IMR-90 (cell line): ENCODE results near the gene ACKR1. TPM values are rescaled to one million over a fixed set of nuclear protein-coding genes. Genes with fewer than 3 reads are reported as not detected.

Experiments used
- ATAC-seq: fragments of 200-7000 bp; cut with Tn5 transposase; 2 replicates; pipeline ENCODE4 v1.9.1; 2020; ENCODE audit warnings: low read depth, mild to moderate bottlenecking, moderate library complexity
- BruUV-seq: library from RNA; stranded (reverse); fragments of 400-500 nt; replicated peaks from 2 replicates; lab custom pipeline; 2021; lab: Mats Ljungman, UMichigan
- CTCF ChIA-PET: fragments of 300-600 bp; formaldehyde crosslinking; extraction: SDS; loops from one replicate; lab custom pipeline; 2021; ENCODE audit warnings: antibody characterized with exemption; lab: Yijun Ruan, JAX
- POLR2A ChIA-PET: fragments of 300-600 bp; sonication (Branson Sonifier 250); formaldehyde crosslinking; loops from one replicate; lab custom pipeline; 2022; ENCODE audit warnings: antibody characterized with exemption; ENCODE audit not compliant: unreplicated experiment; lab: Charles Lee
- DNase-seq: peaks from one replicate; pipeline ENCODE4 v3.0.0; 2013
- H2AFZ ChIP-seq: replicated peaks from 2 replicates; pipeline ENCODE3; 2013; ENCODE audit warnings: low read length, mild to moderate bottlenecking; ENCODE audit not compliant: poor library complexity
- H2AK5ac ChIP-seq: 2 replicates; pipeline ENCODE4 v1.6.1; 2013; ENCODE audit warnings: low read depth, low read length, inconsistent platforms
- H2AK9ac ChIP-seq: replicated peaks from 2 replicates; pipeline ENCODE3; 2013; ENCODE audit warnings: mild to moderate bottlenecking, low read depth, low read length, moderate library complexity; ENCODE audit not compliant: poor library complexity
- H2BK120ac ChIP-seq: 2 replicates; pipeline ENCODE4 v1.6.1; 2013; ENCODE audit warnings: low read depth, low read length, inconsistent platforms
- H2BK15ac ChIP-seq: 3 replicates; pipeline ENCODE4 v1.6.1; 2013; ENCODE audit warnings: low read depth, low read length, inconsistent platforms
- H2BK20ac ChIP-seq: 2 replicates; pipeline ENCODE4 v1.6.1; 2013; ENCODE audit warnings: low read depth, mild to moderate bottlenecking, inconsistent platforms, low read length, moderate library complexity
- H2BK5ac ChIP-seq: 2 replicates; pipeline ENCODE4 v1.6.1; 2013; ENCODE audit warnings: mild to moderate bottlenecking, low read depth, low read length, inconsistent platforms; ENCODE audit not compliant: poor library complexity, severe bottlenecking
- H3K14ac ChIP-seq: replicated peaks from 2 replicates; pipeline ENCODE4 v1.6.1; 2013; ENCODE audit warnings: low read depth, low read length, inconsistent platforms
- H3K18ac ChIP-seq: 2 replicates; pipeline ENCODE4 v1.6.1; 2013; ENCODE audit warnings: low read depth, low read length, control low read depth
- H3K23ac ChIP-seq: 2 replicates; pipeline ENCODE4 v1.6.1; 2013; ENCODE audit warnings: low read depth, low read length, inconsistent platforms
- H3K27ac ChIP-seq: 2 replicates; pipeline ENCODE4 v1.5.1; 2013; ENCODE audit warnings: mild to moderate bottlenecking, control low read depth, low read length; ENCODE audit not compliant: insufficient read depth
- H3K27me3 ChIP-seq: 2 replicates; pipeline ENCODE4 v1.6.1; 2013; ENCODE audit warnings: low read length; ENCODE audit not compliant: control insufficient read depth, insufficient read depth
- H3K36me3 ChIP-seq: 2 replicates; pipeline ENCODE4 v1.6.1; 2013; ENCODE audit warnings: low read length, mixed read lengths; ENCODE audit not compliant: control insufficient read depth, insufficient read depth
- H3K4ac ChIP-seq: 2 replicates; pipeline ENCODE4 v1.6.1; 2013; ENCODE audit warnings: low read depth, low read length, inconsistent platforms
- H3K4me1 ChIP-seq: 2 replicates; pipeline ENCODE4 v1.6.1; 2013; ENCODE audit warnings: low read length, mixed read lengths; ENCODE audit not compliant: control insufficient read depth, insufficient read depth
- H3K4me2 ChIP-seq: 2 replicates; pipeline ENCODE4 v1.6.1; 2013; ENCODE audit warnings: low read depth, mild to moderate bottlenecking, control low read depth, low read length, moderate library complexity
- H3K4me3 ChIP-seq: 2 replicates; pipeline ENCODE4 v1.5.1; 2013; ENCODE audit warnings: low read depth, mild to moderate bottlenecking, control low read depth, low read length, moderate library complexity; ENCODE audit not compliant: insufficient read depth
- H3K56ac ChIP-seq: 2 replicates; pipeline ENCODE4 v1.6.1; 2013; ENCODE audit warnings: low read length, inconsistent platforms; ENCODE audit not compliant: insufficient read depth; ENCODE audit errors: extremely low read depth
- H3K79me1 ChIP-seq, 2 experiments: 2 replicates each; pipeline ENCODE4 v1.6.1; 2013; ENCODE audit warnings: low read length in 2 of 2, inconsistent platforms in 1 of 2, low read depth in 1 of 2
- H3K9ac ChIP-seq: 2 replicates; pipeline ENCODE4 v1.6.1; 2013; ENCODE audit warnings: low read depth, low read length, control low read depth
- H3K9me1 ChIP-seq: 2 replicates; pipeline ENCODE4 v1.6.1; 2013; ENCODE audit warnings: low read length, inconsistent platforms; ENCODE audit not compliant: insufficient read depth
- H3K9me3 ChIP-seq: 2 replicates; pipeline ENCODE4 v1.6.1; 2013; ENCODE audit warnings: low read length; ENCODE audit not compliant: control insufficient read depth, insufficient read depth
- H4K20me1 ChIP-seq: 2 replicates; pipeline ENCODE4 v1.6.1; 2013; ENCODE audit warnings: low read length, inconsistent platforms; ENCODE audit not compliant: insufficient read depth
- H4K5ac ChIP-seq: 2 replicates; pipeline ENCODE4 v1.6.1; 2013; ENCODE audit warnings: mild to moderate bottlenecking, low read depth, low read length, control low read depth
- H4K8ac ChIP-seq, 2 experiments: 2 replicates each; pipeline ENCODE4 v1.6.1; 2013; ENCODE audit warnings: low read depth in 2 of 2, low read length in 2 of 2, control low read depth in 1 of 2, inconsistent platforms in 1 of 2
- H4K91ac ChIP-seq: 2 replicates; pipeline ENCODE4 v1.6.1; 2013; ENCODE audit warnings: low read depth, low read length, inconsistent platforms; ENCODE audit not compliant: insufficient read depth
- BHLHE40 ChIP-seq: fragments of 150-350 bp; IDR thresholded peaks from 2 replicates; pipeline ENCODE4 v1.6.1; 2016; ENCODE audit warnings: mild to moderate bottlenecking, low read depth, low read length
- ELK1 ChIP-seq: fragments of 150-350 bp; IDR thresholded peaks from 2 replicates; pipeline ENCODE4 v1.6.1; 2016; ENCODE audit warnings: low read depth, mild to moderate bottlenecking, low read length, moderate library complexity, borderline replicate concordance
- FOS ChIP-seq: fragments of 150-350 bp; IDR thresholded peaks from 2 replicates; pipeline ENCODE4 v1.6.1; 2016; ENCODE audit warnings: low read depth, low read length
- NFE2L2 ChIP-seq: fragments of 150-350 bp; IDR thresholded peaks from 2 replicates; pipeline ENCODE4 v1.6.1; 2016; ENCODE audit warnings: low read depth, mild to moderate bottlenecking, low read length
- POLR2A ChIP-seq: IDR thresholded peaks from 2 replicates; pipeline ENCODE4 v1.6.1; 2012; ENCODE audit warnings: mild to moderate bottlenecking, low read depth, low read length
- RCOR1 ChIP-seq: IDR thresholded peaks from 2 replicates; pipeline ENCODE4 v1.6.1; 2012; ENCODE audit warnings: mild to moderate bottlenecking, low read length, improper control_type of control experiment; ENCODE audit not compliant: insufficient replicate concordance
- RFX5 ChIP-seq: IDR thresholded peaks from 2 replicates; pipeline ENCODE4 v1.8.0; 2012; ENCODE audit warnings: low read depth, mild to moderate bottlenecking, low read length, moderate library complexity
- SMC3 ChIP-seq: fragments of 150-350 bp; IDR thresholded peaks from 2 replicates; pipeline ENCODE4 v1.6.1; 2016; ENCODE audit warnings: low read depth, mild to moderate bottlenecking, antibody characterized with exemption, low read length, moderate library complexity
- WGBS, 2 experiments: methylation state at CpG; one replicate each; pipeline versions ENCODE4 v1.1.5 to v1.1.7; 2013; ENCODE audit warnings: missing lambda C conversion rate in 2 of 2; ENCODE audit not compliant: insufficient read length in 1 of 2; ENCODE audit errors: extremely low coverage in 2 of 2; 5-methylcytosine and 5-hydroxymethylcytosine counted together
- dilution Hi-C: fragments of 300-500 bp; cut with HindIII; formaldehyde crosslinking; loops from one replicate; pipeline ENCODE4 v1.14.3; 2018; ENCODE audit warnings: low sequenced_read_pairs; ENCODE audit not compliant: unreplicated experiment
- in situ Hi-C: fragments of 300-500 bp; cut with MboI; formaldehyde crosslinking; loops from 3 replicates; pipeline ENCODE4 v1.14.3; 2019; ENCODE audit warnings: low sequenced_read_pairs, inconsistent platforms, mixed read lengths
- intact Hi-C: fragments of 100-400 bp; cut with micrococcal nuclease; formaldehyde crosslinking; loops from 2 replicates; pipeline ENCODE4 v1.10.0; 2022
- polyA plus RNA-seq, 3 experiments: library from polyadenylated mRNA; depleted of rRNA; stranded (reverse); fragments of >200 nt; gene quantifications; 2 replicates each; pipeline ENCODE4 v1.2.3, GENCODE V29; 2012; ENCODE audit warnings: low replicate concordance in 1 of 3
- total RNA-seq: library from RNA; depleted of rRNA; stranded (reverse); fragments of >200 nt; gene quantifications from 2 replicates; pipeline ENCODE4 v1.2.3, GENCODE V29; 2012

Gene ACKR1
- total and polyA plus RNA-seq, 2 of the 4 experiments (the other 2 are of a cell fraction) = not detected

DNA sequence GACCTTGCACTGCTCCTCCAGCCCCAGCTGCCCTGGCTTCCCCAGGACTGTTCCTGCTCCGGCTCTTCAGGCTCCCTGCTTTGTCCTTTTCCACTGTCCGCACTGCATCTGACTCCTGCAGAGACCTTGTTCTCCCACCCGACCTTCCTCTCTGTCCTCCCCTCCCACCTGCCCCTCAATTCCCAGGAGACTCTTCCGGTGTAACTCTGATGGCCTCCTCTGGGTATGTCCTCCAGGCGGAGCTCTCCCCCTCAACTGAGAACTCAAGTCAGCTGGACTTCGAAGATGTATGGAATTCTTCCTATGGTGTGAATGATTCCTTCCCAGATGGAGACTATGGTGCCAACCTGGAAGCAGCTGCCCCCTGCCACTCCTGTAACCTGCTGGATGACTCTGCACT, 550 bp downstream of the ACKR1 start:
- Histone ChIP-seq H2AK5ac (no peak overlapping the region), H3K14ac (no peak overlapping the region), H2BK15ac (no peak overlapping the region), H3K27me3 (peaks cover 2% of the 10 kb centered on the region), H3K23ac (no peak overlapping the region), H2BK5ac (no peak overlapping the region), H3K9me1 (no peaks in the 10 kb centered on the region), H3K27ac (no peak overlapping the region), H2BK120ac (no peak overlapping the region), H2AFZ (no peak overlapping the region), H4K91ac (no peak overlapping the region), H3K4me1 (no peaks in the 10 kb centered on the region), H3K18ac (no peak overlapping the region), H3K9ac (no peak overlapping the region), H4K20me1 (no peaks in the 10 kb centered on the region), H3K4ac (no peak overlapping the region), H3K9me3 (no peaks in the 10 kb centered on the region), H3K4me3 (no peak overlapping the region), H4K5ac (no peak overlapping the region), H3K4me2 (no peak overlapping the region), H4K8ac (no peak overlapping the region), H3K79me1 (no peaks in the 10 kb centered on the region), H2BK20ac (no peak overlapping the region), H3K56ac (no peak overlapping the region), H2AK9ac (no peak overlapping the region), H3K36me3 (no peaks in the 10 kb centered on the region)
- intact Hi-C loops = no loop called here
- DNase-seq = no peak
- ChIA-PET POLR2A (no interaction called here), CTCF (interaction anchor here (1.1 kb wide), 1 partner anchor 8 kb away, joined by 4 read pairs; no protein-coding TSS in a partner anchor)
- TF ChIP-seq POLR2A (no peak), RCOR1 (no peak), FOS (no peak), BHLHE40 (no peak), NFE2L2 (no peak), SMC3 (no peak), ELK1 (no peak), RFX5 (no peak)
- no TSS peak for BruUV-seq
- dilution Hi-C loops = no loop called here
- in situ Hi-C loops = loop anchor here (25.0 kb wide), 1 partner anchor 682 kb away; no protein-coding TSS in a partner anchor
- 0% methylated on average over 1 of the region's 6 CpGs; no CpG with 5 or more reads in 1 of the 2 experiments for WGBS, 2 experiments
- no peak for ATAC-seq
